GM20431 (cell line): ENCODE data around the gene PCDHGB6.
"Not testable (repeated sequence)": the region's sequence is repeated elsewhere in the genome, so short reads cannot be mapped to it uniquely, and the experiment has no call there.

Experiments
- in situ Hi-C: fragments of 300-500 bp; cut with MseI, MboI; formaldehyde crosslinking; loops from one replicate; pipeline ENCODE4 v1.15.0; 2020; ENCODE audit warnings: low sequenced_read_pairs; ENCODE audit not compliant: unreplicated experiment

The PCDHGB6 gene

GRCh38 chr5:141414548-141415274 lies 6.9 kb downstream of the PCDHGB6 start:
- in situ Hi-C loops = loop anchor here (10.0 kb wide), 1 partner anchor 150 kb away; no protein-coding TSS in a partner anchor

- in situ Hi-C loops = loop anchor here (10.0 kb wide), 1 partner anchor 150 kb away; no protein-coding TSS in a partner anchor
Observed at GRCh38 chr5:141415275-141415618, 7.4 kb downstream of the PCDHGB6 start.

GRCh38 chr5:141417494-141418172 lies 9.8 kb downstream of the PCDHGB6 start, which contains the start of gene PCDHGB7:
PCDHGB7 (plus strand) TSS chr5:141417677; CDS start chr5:141417860, 183 bp downstream.
- in situ Hi-C loops = loop anchor here (10.0 kb wide), 1 partner anchor 147 kb away; no protein-coding TSS in a partner anchor

DNA sequence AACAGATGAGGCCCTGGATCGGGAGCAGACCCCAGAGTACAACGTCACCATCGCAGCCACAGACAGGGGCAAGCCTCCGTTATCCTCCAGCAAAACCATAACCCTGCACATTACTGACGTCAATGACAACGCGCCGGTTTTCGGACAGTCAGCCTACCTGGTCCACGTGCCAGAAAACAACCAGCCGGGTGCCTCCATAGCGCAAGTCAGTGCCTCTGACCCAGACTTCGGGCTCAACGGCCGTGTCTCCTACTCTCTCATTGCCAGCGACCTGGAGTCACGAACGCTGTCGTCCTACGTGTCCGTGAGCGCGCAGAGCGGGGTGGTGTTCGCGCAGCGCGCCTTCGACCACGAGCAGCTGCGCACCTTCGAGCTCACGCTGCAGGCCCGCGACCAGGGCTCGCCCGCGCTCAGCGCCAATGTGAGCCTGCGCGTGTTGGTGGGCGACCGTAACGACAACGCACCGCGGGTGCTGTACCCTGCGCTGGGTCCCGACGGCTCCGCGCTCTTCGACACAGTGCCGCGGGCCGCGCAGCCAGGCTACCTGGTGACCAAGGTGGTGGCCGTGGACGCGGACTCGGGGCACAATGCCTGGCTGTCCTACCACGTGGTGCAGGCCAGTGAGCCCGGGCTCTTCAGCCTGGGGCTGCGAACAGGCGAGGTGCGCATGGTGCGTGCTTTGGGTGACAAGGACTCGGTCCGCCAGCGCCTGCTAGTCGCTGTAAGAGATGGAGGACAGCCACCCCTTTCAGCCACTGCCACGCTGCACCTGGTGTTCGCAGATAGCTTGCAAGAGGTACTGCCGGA lies 11.5 kb downstream of the PCDHGB6 start:
- in situ Hi-C loops = loop anchor here (10.0 kb wide), 1 partner anchor 146 kb away; no protein-coding TSS in a partner anchor

DNA sequence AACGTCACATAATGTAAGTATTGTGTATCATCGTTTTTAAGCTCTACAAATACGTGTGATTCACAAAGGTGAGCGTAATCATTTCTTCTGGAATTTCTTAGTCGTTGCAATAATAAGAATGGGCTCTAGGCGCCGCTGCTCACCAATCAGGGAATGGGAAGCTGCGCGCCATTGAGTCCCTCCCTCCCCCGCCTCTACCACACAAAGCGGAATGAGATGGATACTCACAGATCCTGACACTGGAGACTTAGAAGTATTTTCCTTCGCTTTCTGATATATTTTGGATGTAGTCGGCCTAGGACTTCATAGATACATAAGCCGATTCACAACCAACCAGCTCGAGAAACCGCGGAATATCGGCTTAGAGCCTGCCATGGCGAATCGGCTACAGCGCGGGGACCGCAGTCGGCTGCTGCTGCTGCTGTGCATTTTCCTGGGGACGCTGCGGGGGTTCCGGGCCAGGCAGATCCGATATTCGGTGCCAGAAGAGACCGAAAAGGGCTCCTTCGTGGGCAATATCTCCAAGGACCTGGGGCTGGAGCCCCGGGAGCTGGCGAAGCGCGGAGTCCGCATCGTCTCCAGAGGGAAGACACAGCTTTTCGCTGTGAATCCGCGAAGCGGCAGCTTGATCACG lies 13.2 kb downstream of the PCDHGB6 start, which contains the start of gene PCDHGA11:
PCDHGA11 (plus strand) TSS at position 197 of the 634 bp plus-strand sequence; CDS start at position 374, 177 bp downstream.
- in situ Hi-C loops = loop anchor here (10.0 kb wide), 1 partner anchor 124 kb away; no protein-coding TSS in a partner anchor

GRCh38 chr5:141421489-141421855 lies 13.7 kb downstream of the PCDHGB6 start:
- in situ Hi-C loops = loop anchor here (10.0 kb wide), 1 partner anchor 123 kb away; no protein-coding TSS in a partner anchor

- in situ Hi-C loops = loop anchor here (10.0 kb wide), 1 partner anchor 122 kb away; no protein-coding TSS in a partner anchor
Observed at GRCh38 chr5:141422742-141423291, 15.0 kb downstream of the PCDHGB6 start.

GRCh38 chr5:141427783-141428426 lies 20.1 kb downstream of the PCDHGB6 start:
- in situ Hi-C loops = loop anchor here (10.0 kb wide), 1 partner anchor 117 kb away; no protein-coding TSS in a partner anchor

- in situ Hi-C loops = no loop called here
Observed at GRCh38 chr5:141430332-141431113, 22.7 kb downstream of the PCDHGB6 start, which contains the start of gene PCDHGA12. PCDHGA12 (plus strand) TSS chr5:141430507; CDS start chr5:141430760, 253 bp downstream.

DNA sequence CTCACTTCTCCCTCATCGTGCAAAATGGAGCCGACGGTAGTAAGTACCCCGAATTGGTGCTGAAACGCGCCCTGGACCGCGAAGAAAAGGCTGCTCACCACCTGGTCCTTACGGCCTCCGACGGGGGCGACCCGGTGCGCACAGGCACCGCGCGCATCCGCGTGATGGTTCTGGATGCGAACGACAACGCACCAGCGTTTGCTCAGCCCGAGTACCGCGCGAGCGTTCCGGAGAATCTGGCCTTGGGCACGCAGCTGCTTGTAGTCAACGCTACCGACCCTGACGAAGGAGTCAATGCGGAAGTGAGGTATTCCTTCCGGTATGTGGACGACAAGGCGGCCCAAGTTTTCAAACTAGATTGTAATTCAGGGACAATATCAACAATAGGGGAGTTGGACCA lies 23.5 kb downstream of the PCDHGB6 start:
- in situ Hi-C loops = no loop called here

DNA sequence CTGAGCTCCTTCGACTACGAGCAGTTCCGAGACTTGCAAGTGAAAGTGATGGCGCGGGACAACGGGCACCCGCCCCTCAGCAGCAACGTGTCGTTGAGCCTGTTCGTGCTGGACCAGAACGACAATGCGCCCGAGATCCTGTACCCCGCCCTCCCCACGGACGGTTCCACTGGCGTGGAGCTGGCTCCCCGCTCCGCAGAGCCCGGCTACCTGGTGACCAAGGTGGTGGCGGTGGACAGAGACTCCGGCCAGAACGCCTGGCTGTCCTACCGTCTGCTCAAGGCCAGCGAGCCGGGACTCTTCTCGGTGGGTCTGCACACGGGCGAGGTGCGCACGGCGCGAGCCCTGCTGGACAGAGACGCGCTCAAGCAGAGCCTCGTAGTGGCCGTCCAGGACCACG lies 24.5 kb downstream of the PCDHGB6 start:
- in situ Hi-C loops = not testable (repeated sequence)

GRCh38 chr5:141432726-141433125 lies 24.9 kb downstream of the PCDHGB6 start:
- in situ Hi-C loops = not testable (repeated sequence)

DNA sequence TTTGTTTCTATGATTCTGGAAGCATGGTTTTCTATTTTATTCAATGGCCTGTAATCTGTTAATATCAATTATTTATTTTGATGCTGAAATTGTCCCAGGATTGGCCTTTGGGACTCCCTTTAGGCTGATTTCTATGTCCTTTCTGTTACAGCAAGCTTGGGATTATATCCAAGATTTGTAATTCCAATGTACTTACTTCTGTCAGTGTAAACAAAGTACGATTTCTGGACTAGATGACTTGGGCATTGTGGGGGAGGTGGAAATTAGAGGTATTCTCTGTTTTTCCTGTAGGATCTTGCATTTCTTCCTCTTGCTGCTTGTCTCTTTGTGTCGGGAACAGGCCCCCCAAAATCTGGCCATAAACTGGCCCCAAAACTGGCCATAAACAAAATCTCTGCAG lies 26.2 kb downstream of the PCDHGB6 start:
- in situ Hi-C loops = no loop called here

DNA sequence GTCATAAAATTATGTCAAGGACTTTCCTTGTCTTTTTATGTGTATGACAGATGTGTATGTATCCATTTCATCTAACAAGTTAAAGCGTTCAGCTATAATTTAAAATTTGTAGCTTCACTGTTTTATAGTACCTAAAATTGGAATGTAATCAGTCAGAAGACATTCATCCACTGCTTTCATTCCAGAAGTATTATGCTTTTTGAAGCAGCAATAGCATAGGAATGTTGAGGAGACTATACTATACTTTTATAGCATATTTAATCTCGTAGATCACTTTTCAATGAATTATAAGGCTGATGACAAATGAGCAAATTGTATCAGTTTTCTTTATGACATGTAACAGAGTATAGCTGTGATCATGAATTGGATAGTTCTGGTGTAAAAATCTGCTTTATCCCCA lies 29.4 kb downstream of the PCDHGB6 start:
- in situ Hi-C loops = no loop called here

DNA sequence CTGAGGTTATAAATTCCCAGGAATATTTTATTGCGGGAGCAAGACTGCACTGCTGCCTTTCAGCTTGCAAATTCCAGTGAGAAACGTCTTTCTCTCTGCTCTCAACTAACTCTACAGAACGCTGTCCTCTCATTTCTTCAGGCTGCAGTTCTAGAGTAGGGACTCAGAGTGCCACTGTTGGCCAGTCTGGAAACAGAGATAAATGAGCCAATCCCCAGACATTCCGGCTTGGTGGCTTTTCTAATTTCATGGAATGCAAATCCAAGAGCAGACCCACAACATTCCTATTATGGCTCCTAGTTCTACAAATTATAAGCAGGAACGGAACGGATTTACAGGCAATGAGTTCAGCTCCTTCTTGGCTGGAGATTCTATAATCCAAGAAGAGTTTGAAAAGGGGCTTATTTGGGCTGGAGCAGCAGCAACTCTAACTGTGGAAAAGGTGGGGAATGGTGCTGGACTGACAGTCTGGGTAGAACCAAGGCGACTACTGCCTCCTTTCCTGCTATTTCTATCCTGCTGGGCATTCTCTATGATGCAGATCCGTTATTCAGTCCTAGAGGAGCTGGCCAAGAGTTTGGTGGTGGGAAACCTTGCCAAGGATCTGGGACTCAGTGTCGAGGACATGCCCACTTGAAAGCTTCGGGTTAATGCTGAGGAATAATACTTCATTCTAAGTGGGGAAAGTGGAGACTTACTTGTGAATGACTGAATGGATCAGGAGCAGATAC lies 31.8 kb downstream of the PCDHGB6 start:
- in situ Hi-C loops = no loop called here

GRCh38 chr5:141440341-141440740 lies 32.5 kb downstream of the PCDHGB6 start:
- in situ Hi-C loops = no loop called here

- in situ Hi-C loops = no loop called here
Observed at GRCh38 chr5:141441571-141442170, 33.9 kb downstream of the PCDHGB6 start.
